ENCODE results near the gene TCF3.
"Not testable (repeated sequence)": the region's sequence is repeated elsewhere in the genome, so short reads cannot be mapped to it uniquely, and the experiment has no call there.

Gene TCF3

DNA sequence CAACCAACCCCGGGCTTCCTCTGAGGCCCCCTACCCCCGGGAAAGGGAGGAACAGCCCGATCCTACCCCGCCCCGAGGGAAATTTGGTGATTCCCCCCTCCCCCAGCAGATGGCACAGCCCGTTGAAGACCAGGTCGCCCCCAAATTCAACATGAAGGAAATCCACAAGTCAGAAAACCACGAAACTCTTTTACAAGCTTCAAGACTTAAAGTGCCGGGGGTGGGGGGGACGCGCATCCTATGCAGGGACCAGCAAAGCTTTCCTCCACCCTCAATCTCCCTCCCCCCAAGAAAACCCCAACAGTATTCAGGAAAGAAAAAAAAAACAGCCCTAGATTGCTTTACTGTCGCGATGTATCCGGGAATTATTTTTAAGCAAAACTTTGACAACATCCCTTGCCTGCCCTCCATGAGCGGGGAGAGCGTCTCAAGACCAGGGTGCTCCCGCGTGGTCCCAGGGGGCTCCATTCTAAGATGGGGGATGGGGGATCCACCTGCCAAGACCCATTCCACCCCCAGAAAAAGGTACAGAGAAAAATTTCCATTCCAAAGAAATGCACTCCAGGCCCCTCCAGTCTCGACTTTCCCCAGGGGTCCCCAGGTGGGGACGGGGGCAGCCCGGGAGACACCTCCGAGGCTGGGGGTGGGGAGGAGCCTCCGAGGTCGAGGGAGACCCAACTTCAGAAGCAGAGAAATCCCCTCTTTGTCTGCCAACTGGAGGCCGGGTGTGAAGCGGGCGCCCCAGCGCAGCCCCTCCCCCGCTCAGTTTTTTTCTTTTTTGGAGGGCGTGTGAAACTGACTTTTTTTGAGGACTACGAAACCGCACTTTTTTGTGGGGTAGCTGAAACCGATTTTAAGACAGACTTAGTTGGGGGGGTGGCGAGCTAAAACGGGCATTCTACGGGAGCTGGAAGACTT, 1.5 kb downstream of the TCF3 start:
- peak; percentile 78 for DNase-seq

DNA sequence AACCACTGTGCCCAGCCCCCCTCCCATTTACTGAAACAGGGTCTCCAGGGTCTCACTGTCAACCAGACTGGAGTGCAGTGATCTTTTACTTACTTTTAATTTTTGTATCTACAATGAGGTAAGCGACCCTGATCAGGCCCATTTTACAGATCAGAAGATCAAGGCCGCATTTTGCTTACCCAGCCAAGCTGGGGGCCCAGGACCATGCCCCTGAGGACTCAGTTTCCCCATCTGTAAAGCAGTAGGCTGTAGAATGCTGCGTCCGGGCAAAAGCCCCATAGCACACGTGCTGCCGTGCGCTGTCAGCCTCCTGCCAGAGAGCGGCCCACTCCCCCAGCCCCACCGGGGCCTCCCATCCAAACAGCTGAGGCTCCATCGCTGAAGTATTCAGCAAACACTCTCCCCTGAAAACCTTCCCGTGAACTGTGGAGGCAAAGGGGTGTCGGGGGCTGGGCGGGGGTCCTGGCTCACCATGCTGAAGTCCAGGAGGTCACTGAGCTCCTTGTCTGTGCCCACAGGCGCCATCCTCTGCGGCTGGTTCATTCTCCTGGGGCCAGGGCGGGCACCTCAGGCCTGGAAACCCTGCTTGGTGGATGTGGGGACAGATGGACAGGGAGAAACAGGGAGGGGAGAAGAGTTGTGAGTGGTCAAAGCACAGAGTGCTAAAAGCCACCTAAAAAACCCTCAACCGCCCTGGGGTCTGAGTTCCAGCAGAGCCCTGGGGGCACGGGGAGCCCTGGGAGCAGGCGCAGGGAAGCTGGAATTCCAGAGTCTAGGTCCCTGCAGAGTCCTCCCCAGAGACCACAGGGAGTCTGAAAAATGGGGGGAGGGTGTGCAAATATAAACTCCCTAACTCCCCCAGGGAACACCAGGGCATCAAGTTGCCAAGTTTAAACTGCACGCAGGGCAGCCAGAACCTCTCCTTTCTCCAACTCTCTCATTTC, 2.4 kb downstream of the TCF3 start:
- DNase-seq: no peak

DNA sequence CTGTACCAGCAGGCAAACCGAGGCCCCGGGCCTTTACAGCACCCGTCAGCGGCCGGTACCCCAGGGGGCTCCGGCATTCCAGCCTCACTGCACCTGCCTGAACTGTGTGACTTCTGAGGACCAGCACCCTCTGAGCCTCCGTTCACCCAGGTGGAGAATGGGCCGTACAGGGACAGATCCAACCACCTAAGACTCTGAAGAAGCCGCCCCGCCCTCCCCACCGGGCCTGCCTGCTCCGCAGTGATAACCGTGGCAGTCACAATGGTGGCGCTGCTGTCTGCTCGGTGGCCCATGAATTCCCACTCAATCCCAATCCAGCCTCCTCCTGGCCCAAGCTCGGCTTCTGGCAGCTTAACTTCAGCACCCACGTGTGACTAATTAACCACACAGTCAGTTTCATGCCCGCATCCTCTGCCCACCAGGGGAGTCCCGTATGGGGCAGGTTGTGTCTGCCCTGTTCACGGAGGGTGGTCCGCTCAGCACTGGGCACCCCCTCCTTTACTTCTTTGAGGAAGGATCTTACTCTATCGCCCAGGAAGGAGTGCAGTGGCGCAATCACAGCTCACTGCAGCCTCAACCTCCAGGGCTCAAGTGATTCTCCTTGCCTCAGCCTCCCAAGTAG, 3.4 kb downstream of the TCF3 start:
- DNase-seq: no peak

DNA sequence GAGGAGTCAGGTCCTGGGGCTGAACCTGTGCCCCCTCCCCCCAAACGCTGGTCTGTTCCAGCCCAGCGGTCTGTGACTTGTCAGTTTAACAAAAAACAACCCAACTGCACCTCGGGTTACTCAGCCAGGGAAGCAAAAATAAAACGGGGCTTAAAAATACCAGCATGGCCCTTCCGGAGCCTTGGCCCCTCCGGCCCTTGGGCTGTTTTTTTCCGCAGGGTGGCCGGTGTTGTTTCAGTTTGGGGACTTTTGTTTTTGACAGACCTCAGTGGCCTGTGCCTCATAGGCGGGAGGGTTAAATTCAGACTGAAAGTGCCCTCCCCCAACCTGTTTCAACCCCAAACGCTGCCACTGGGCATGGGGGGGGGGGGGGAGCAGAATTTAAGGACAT, 4.0 kb downstream of the TCF3 start:
- no peak for DNase-seq

DNA sequence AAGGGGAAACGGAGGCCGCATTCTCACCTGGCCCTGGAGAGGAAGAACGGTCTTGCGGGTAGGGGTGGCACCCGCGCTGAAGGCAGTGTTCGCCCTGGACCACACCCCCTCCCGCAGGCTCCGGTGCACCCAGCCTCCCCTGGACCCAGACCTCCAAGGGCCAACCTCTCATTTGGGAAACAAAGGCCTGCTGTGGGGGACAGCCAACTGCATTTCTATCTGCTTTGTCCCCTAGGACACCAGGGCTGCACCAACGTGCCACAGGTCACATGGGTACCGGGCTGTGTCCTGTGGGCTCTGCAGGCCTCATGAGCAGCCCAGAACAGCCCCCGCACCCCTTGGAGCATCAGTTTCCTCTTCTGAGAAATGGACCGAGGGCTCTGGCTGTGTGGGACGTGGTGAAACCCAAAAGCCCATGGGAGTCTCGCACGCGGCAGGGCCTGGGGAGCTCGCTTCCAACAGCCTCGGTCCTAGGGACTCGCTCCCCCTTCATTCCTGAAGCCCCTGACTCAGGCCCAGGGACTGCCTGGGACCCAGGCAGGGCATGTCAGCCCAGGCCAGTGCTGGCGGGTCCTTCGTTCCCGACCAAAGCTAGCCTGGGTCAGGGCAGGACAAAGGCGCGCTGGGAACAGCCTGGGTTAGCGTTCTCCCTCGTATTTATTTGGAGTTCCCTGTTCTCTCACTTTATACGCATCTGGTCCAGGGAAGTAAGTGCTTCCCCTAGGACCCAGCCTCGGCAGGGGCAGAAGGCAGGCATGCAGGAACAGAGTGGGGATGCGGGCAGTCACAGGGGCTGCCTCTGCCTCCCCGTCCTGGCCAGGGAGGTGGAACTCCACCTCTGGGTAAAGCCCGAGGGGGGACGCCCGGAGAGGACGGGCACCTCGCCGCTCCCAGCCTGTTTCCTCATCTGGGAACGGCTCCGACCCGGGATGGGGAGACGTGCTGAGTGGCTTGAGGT, 4.6 kb downstream of the TCF3 start:
- DNase-seq: no peak

DNA sequence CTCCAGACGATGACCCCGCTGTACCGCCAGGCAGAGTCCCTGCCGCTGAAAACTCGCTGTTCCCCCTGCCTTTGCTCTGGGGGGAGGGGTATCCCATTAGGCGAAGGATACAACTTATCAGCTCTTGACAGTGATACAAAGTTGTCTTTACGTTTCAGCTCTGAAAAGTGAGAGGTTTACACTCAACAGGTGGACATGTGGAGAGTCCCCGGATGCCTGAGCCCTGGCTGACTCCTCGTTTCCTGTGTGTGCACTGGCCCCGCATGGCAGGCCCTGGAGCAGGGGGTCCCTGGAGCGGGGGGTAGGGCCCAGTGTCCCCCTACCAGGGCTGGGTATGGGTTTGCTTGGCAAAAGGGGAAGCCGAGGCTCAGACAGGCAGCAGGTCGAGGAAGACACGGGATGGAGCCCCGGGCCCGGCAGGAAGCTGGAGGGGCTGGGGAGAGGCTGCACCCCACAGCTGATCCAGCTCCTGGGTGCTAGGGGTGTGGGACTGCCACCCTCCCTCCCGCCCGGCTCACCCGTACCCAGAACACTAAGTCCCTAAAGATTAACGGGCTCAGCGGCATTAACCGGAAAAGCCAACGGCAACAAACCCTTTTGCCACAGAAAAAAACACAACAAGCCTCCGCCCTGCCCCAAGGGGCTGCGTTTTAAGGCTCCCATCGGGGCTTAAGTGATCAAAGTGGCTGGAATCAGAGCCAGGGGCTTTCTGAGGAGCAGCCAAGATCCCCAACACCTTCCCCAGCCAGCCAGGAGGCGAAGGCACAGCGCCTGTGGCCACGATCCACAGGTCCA, 5.6 kb downstream of the TCF3 start:
- DNase-seq: no peak

DNA sequence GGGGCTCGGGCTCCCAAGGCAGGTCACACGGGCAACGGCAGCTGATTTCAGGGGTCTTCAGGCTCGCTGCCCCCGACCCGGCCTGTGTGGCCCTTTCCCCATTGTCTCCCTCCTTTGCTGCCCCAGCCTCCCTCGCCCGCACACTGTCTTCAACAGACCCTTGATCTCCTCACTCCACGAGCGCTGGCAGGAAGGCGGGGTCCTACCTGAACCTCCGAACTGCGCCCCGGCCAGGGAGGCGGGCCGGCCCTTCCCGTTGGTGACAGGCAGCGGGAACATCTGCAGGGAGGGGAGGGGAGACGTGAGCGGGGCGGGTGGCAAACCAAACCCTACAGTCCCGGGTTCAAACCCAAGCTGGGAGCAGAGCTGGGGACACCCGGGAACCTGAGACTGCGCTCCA, 6.3 kb downstream of the TCF3 start:
- no peak for DNase-seq

DNA sequence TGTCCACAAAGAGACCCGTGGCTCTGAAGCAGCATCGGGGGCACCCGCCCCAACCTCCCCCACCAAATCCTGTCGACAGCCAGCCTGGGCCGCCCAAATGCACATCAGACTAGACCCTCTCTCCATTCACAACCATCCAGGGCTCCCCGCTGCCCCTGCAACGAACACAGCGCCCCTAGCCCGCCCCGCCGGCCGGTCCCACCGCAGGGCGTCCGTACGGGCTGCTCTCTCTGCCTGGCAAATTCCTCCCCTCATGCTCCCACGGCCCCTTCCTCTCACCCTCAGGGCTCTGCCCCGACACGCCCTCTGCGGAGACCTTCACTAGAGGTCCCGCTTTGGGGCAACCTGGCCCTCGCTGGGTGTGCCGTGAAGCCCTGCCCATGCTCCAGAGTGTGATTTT, 7.1 kb downstream of the TCF3 start:
- DNase-seq: no peak

DNA sequence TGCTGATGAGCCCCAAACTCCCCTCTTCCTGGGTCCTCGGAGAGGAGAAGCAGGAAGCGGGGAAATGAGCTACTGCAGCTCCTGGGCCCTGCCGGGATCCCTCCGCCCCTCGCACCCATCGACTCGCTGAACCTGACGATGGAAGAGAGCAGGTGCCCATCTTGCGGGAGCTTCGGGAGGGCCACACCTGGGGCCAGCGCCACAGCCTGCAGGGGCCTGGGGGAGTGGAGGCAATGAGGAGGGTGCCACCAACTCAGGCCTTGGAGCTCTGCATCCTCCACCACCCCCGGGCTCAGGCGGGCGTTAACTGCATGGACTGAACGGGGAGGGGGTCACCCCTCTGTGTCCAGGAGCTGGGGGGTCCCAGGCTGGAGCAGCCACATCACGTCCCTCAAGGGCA, 8.3 kb downstream of the TCF3 start:
- no peak for DNase-seq

DNA sequence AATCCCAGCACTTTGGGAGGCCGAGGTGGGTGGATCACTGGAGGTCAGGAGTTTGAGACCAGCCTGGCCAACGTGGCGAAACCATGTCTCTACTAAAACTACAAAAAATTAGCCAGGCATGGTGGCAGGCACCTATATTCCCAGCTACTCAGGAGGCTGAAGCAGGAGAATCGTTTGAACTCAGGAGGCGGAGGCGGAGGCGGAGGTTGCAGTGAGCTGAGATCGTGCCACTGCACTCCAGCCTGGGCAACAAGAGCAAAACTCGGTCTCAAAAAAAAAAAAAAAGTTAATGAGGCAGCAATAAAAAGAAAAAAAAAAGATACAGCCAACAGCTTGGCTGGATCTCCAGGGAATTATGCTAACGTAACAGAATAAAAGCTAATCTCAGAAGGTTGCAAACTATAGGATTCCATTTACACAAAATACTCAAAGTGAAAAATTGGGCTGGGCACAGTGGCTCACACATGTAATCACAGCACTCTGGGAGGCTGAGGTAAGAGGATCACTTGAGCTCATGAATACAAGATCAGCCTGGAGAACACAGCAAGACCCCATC, 11.4 kb downstream of the TCF3 start:
- DNase-seq: not testable (repeated sequence)

DNA sequence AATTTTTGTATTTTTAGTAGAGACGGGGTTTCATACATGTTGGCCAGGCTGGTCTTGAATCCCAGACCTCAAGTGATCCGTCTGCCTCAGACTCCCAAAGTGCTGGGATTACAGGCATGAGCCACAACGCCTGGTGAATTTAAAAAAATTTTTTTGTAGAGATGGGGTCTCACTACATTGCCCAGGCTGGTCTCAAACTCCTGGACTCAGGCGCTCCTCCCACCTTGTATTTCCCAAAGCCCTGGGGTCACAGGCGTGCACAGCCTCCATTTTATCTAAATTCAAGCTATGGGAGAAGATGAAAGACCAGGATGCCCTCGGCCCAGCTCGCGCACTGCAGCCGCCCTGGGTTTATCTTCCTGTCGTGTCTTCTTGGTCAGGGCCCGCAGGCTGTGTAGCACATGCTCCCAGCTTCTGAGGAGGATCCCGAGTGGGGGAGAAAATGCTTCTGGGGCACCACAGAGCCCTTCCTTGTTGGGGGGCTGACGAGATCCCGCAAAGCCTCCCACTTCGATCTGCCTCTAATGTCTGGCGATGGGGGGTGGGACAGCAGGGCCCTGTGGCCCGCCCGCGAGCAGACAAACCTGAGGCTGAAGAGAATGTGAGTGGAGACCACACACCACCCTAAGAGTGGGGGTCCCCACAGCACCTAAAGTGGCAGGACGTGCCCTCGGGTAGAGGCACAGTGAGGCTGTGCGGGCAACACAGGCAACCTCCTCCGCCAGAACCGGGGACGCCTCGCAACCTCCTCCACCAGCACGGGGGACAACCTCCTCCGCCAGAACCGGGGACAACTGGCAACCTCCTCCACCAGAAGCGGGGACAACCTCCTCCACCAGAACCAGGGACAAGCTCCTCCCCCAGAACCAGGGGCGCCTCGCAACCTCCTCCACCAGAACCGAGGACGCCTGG, 15.8 kb downstream of the TCF3 start:
- DNase-seq: no peak

DNA sequence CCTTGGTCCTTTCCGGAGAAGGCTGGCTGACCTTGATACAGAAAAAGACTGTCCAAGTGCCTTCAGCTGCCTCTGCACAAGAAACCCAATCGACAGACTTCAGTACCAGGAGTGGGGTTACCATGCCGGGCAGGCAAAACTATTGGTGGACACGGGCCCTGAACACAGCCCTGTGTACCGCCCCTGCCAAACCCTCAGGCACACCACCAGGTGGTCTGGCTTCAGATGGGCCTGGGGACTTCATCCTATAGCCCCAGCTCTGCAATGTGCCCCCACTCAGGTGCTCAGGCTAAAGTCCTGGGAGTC, 17.5 kb downstream of the TCF3 start:
- no peak for DNase-seq

DNA sequence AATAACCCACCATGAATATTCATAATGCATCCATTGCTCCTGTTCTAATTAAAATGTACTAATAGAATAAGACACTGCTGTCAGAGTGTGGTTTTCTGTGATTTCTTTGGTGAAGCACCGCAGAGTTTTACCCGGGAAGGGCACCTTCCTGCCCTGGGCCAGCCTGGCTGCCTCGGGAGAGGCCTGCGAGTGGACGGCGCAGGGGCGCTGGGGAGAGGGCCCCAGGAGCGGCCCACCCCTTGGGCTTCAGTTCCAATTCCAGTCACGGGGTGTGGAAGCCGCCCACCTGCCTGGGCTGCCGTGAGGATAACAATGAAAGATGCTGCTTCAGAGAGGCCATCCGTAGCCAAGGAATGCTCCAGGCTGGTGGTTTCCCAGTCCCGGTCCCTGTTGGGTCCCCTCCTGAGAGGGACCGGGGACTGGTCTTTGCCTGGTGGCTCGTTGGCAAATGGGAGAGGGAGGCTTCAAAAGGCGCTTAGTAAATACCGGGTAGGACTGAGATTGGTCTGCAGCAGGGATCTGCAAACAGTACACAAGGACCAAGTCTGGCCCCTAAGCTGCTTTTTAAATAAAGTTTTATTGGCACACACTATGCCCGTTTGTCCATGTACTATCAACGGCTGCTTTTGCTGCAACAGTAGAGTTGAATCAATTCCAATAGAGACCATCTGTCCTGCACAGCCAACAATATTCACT, 18.0 kb downstream of the TCF3 start:
- DNase-seq: no peak

DNA sequence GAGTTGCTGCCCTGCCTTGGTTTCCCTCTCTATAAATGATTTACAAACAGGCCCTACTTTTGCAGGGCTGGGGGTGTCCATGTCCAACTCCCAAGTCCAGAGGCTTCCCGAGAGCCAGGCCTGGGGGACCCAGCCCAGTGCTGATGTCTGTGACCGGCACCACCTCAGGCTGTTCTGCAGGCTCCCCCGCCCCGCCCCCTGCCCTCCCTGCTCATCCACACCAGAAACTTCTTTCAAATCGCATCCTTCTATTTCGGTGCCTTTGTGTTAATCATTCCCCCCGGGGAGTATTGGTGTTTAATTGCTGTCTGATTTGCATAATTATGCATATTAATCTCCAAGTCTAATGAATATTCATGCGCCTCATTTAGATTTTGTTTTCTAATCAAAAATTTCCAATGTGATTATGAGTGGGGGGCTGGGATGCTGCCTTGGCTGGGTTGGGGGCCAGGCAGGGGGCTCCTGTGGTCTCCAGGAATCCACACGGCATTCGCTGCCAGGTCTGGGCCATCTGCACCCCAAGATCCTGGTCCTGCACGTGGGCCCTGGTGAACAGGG, 19.1 kb downstream of the TCF3 start:
- DNase-seq: no peak

DNA sequence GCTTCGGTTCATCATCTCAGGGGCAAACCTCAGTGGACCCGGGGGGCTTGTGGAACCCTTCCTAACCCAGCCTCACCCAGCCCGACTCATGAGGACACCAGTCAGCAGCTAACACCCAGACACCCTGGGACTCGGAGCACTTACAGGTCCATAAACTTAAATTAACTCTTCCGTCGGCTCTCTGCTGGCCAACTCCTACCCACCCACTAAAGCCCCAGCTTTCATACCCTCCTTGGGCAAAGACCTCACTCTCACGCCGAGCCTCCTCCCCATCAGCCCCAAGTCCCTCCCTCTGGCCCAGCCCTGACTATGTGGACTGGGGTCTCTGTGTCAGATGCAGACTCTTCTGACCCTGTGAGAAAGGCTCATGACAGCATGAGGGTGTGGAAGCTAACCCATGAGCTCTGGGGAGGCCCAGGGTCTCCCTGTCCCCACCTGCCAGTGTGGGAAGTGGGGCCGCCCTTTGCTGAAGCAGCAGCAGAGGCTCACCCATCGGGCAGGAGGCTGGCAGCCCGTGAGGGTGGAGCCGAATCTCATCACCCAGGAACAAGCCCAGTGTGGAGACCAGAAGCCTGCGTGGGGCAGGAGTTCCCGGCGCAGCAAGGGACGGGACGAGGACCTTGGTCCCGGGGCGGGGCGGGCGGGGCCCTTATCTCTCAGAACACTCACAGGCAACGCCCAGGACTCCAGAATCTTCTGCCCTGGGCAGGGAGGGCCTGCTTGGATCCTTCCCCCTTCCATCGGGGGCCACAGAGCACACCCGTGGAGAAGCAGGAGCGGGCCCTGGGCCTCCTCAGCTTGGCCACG, 19.8 kb downstream of the TCF3 start:
- DNase-seq: no peak

DNA sequence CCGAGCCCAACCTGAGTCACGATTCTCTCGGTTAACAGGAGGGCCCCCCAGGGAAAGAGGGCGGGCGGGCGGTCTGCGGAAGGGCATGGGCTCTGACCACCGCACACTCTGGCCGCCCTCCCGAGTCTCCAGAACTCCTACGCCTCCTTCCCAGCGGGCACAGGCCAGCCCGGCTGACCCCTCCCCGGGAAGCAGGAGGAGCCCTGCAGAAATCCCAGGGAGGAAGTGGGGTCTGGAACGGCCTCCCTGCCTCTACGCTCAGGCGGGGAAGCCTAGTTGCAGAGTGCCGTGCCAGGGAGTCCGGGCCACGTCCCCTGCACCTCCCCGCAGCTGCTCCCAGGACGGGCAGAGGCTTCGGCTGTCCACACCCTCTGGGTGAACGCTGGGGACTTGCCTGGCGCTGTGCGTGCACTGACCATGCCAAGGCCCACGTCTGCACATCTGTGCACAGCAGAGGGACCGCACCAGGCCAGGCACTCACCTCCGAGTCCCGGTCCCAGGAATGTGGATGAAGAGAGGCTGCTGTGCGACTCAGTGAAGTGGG, 20.8 kb downstream of the TCF3 start:
- DNase-seq: no peak

DNA sequence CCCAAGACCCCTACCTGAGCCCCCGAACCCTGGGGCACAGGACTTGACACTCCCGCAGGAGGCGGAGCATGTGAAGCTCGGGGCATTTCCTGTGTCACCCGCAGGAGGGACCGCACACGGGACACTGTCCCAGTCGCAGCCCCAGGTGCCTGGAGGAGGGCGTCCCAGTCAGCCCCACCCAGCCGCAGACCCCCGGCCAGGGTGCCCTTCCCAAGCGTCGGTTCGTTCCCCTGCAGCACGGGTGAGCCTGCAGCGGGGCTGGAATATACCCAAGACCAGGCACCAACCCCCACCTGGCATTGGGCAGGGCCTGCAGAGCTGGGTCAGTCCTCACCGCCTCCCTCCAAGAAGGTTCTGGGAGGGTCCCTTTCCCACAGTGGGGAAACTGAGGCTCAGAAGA, 21.6 kb downstream of the TCF3 start:
- DNase-seq: no peak

DNA sequence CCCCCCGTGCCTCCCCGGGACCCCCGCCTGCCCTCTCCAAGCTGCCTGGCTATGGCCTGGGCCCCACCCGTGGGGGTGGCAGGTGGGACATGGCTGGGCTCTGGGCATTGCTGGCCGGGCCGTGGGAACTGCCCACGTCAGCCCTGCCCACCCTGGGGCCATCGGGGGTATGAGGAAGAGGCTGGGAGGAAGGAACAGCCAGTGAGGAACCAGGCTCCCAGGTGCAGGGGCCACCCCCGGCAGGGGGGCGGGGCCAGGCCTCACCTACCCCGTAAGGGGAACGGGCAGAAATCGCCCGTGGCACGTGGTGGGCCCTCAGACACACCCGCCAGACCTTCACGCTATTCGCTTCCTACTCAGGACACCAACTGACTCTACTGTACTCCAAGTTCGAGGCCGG, 22.4 kb downstream of the TCF3 start:
- no peak for DNase-seq

Data from CD4-positive, alpha-beta T cell treated with Interleukin-15 for 1 hour (primary cell).